CD4-positive, alpha-beta T cell treated with Interleukin-15 for 4 hours (primary cell): ENCODE data around the gene RHOT1.
"Not testable (repeated sequence)": the region's sequence is repeated elsewhere in the genome, so short reads cannot be mapped to it uniquely, and the experiment has no call there.

Experiments used
- DNase-seq: peaks from one replicate; pipeline ENCODE4 v3.0.0-alpha.2; 2020; ENCODE audit warnings: low spot score

Gene RHOT1

DNA sequence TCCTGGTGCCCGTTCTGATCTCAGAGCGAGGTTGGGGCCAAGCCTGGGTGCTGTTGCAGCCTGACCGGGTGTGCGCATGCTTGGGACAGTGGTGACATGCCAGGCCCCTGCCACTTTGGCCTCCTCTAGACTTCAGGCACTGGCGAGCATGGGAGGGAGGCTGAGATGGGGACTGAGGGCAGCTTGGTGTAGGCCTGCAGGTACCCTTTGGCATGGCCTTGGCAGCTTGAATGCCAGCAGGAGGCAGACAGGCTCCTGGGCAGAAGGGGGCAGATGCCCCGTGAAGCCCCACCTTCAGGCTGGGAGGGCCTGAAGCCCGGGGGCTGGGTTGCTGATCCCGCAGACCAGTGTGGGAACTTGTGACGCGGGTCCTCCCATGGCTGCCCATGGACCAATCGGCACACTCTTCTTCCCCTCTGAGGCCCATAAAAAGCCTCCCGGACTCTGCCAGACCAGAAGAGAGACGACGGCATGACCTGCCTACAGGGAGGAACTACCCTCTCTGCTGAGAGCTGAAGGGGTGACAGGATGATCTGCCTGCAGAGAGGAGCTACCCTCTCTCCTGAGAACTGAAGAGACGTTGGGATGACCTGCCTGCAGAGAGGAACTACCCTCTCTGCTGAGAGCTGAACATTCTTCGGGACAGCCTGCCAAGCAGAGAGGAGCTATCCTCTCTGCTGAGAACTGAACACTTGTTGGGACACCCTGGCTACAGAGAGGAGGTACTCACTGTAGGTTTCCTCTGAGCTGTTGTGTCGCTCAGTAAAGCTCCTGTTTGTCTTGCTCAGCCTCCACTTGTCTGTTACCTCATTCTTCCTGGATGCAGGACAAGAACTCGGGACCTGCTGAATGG is 17.5 kb downstream of the RHOT1 start:
- no peak for DNase-seq

GRCh38 chr17:32160526-32160925 is 18.2 kb downstream of the RHOT1 start:
- DNase-seq = no peak

GRCh38 chr17:32161029-32161428 is 18.7 kb downstream of the RHOT1 start:
- DNase-seq = no peak

DNA sequence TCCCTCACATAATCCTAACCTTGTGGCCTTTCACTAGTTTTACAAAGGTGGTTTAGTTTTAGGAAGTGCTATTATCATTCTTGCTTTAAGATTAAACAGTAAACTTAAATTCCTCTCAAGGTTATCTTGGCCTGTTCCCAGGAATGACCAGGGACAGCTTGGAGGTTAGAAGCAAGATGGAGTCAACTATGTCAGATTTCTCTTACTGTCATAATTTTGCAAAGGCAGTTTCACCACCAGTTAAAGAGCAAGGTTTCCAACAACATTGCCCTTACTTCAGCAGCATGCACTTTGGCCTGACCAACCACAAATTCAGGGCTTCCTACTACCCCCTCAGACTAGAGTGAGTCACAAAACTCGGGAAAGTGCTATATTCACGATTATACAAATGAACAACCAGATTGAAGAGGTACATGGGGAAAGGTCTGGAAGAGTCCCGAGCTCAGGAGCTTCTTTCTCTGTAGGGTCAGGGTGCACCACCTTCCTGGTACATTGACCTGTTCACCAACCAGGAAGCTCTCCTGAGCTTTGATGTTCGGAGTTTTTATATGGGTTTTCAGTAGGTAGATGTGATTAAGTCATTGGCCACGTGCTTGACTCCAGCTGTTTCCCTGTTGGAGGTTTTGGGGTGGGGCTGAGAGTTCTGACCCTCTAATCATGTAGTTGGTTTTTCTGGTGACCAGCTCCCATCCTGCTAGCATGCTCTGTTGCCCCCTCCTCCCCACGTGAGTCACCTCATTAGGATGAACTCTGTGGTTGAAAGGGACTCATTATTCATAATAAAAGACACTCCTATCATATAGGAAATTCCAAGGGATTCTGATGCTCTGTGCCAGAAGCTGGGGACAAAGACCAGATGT is 19.4 kb downstream of the RHOT1 start:
- no peak for DNase-seq

- no peak for DNase-seq
Measured at GRCh38 chr17:32174889-32175288, 32.6 kb downstream of the RHOT1 start.

DNA sequence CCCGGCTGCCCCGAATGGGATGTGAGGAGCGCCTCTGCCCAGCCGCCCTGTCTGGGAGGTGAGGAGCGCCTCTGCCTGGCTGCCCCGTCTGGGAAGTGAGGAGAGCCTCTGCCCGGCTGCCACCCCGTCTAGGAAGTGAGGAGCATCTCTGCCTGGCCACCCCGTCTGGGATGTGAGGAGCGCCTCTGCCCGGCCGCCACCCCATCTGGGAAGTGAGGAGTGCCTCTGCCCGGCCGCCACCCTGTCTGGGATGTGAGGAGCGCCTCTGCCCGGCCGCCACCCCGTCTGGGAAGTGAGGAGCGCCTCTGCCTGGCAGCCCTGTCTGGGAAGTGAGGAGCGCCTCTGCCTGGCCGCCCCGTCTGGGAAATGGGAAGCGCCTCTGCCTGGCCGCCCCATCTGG is 36.4 kb downstream of the RHOT1 start:
- DNase-seq = not testable (repeated sequence)

- not testable (repeated sequence) for DNase-seq
Measured at GRCh38 chr17:32179103-32179502, 36.8 kb downstream of the RHOT1 start.

DNA sequence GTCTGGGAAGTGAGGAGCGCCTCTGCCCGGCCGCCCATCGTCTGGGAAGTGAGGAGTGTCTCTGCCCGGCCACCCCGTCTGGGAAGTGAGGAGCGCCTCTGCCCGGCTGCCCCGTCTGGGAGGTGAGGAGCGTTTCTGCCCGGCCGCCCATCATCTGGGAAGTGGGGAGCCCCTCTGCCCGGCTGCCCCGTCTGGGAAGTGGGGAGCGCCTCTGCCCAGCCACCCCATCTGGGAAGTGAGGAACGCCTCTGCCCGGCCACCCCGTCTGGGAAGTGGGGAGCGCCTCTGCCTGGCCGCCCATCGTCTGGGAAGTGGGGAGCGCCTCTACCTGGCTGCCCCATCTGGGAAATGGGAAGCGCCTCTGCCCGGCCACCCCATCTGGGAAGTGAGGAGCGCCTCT is 37.2 kb downstream of the RHOT1 start:
- not testable (repeated sequence) for DNase-seq

DNA sequence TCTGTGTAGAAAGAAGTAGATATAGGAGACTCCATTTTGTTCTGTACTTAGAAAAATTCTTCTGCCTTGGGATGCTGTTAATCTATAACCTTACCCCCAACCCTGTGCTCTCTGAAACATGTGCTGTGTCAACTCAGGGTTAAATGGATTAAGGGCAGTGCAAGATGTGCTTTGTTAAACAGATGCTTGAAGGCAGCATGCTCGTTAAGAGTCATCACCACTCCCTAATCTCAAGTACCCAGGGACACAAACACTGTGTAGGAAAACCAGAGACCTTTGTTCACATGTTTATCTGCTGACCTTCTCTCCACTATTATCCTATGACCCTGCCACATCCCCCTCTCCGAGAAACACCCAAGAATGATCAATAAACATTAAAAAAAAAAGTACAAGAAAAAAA is 38.0 kb downstream of the RHOT1 start:
- DNase-seq = not testable (repeated sequence)

DNA sequence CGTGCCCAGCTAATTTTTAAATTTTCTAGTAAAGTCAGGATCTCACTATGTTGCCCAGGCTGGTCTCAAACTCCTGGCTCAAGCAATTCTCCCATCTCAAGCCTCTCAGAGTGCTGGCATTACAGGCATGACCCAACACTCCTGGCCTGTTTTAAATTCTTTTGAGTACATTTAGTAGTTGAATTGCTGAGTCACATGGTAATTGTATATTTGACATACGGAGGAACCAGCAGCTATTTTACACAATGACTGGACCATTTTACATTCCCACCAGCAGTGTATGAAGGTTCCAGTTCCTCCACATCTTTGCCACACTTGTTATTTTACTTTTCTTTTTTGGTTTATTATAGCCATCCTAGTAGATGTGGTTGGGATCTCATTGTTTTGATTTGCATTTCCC is 43.6 kb downstream of the RHOT1 start:
- DNase-seq = no peak

GRCh38 chr17:32187271-32187670 is 45.0 kb downstream of the RHOT1 start:
- DNase-seq = no peak

DNA sequence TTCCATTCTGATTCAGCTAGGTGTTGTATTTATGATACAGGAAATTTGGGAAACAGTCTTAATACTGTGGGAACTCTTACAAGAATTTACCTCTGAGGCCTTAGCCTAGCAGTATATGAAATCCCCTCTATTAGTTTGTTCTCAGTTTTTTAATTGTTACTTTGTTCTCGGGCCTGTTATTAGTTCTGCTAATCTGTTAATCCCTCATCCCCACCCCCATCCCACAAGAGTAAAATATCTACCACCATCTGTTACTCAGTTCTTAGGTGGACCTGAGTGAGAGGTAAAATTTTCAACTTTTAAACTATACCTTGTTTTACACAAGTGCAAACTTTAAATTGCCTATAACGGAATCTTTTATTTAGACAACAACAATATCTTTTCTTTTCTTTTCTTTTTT is 47.0 kb downstream of the RHOT1 start:
- no peak for DNase-seq

GRCh38 chr17:32191306-32191705 is 49.0 kb downstream of the RHOT1 start:
- DNase-seq = no peak

- no peak for DNase-seq
Measured at GRCh38 chr17:32192379-32192778, 50.1 kb downstream of the RHOT1 start.

GRCh38 chr17:32197987-32198386 is 55.7 kb downstream of the RHOT1 start:
- no peak for DNase-seq

GRCh38 chr17:32206861-32207260 is 64.6 kb downstream of the RHOT1 start:
- DNase-seq = no peak

GRCh38 chr17:32208436-32208835 is 66.1 kb downstream of the RHOT1 start:
- DNase-seq = no peak

GRCh38 chr17:32209608-32210007 is 67.3 kb downstream of the RHOT1 start:
- DNase-seq = no peak

- no peak for DNase-seq
Measured at GRCh38 chr17:32211671-32212070, 69.4 kb downstream of the RHOT1 start.

- DNase-seq = no peak
Measured at GRCh38 chr17:32215696-32216095, 73.4 kb downstream of the RHOT1 start.

- DNase-seq = no peak
Measured at GRCh38 chr17:32222621-32223020, 80.3 kb downstream of the RHOT1 start.

- DNase-seq = no peak
Measured at GRCh38 chr17:32223703-32224102, 81.4 kb downstream of the RHOT1 start.

GRCh38 chr17:32226886-32227285 is 84.6 kb downstream of the RHOT1 start:
- DNase-seq = no peak
